Skeletal muscle tissue (tissue), 4 donors: ENCODE results near the gene KCMF1. TPM values are rescaled to one million over a fixed set of nuclear protein-coding genes. Genes with fewer than 3 reads are reported as not detected.

Experiments
- H3K27ac ChIP-seq: one replicate; pipeline ENCODE4 v1.7.0; 2013; ENCODE audit warnings: mild to moderate bottlenecking, low read depth, low read length, inconsistent platforms
- H3K27me3 ChIP-seq, 3 donors: one replicate each; pipeline ENCODE4 v1.7.0; 2013; ENCODE audit warnings: low read length in 3 of 3; ENCODE audit not compliant: control insufficient read depth in 3 of 3, insufficient read depth in 3 of 3
- H3K36me3 ChIP-seq, 3 donors: one replicate each; pipeline ENCODE4 v1.7.0; 2013; ENCODE audit warnings: low read length in 3 of 3; ENCODE audit not compliant: control insufficient read depth in 3 of 3, insufficient read depth in 3 of 3
- H3K4me1 ChIP-seq, 3 donors: one replicate each; pipeline ENCODE4 v1.7.0; 2013; ENCODE audit warnings: low read length in 3 of 3, mild to moderate bottlenecking in 3 of 3; ENCODE audit not compliant: control insufficient read depth in 3 of 3, insufficient read depth in 3 of 3
- H3K4me3 ChIP-seq, 3 donors: one replicate each; pipeline ENCODE4 v1.7.0; 2013; ENCODE audit warnings: low read length in 3 of 3
- H3K9ac ChIP-seq, 3 donors: one replicate each; pipeline ENCODE4 v1.7.0; 2013; ENCODE audit warnings: low read length in 3 of 3, mild to moderate bottlenecking in 3 of 3, moderate library complexity in 2 of 3, low read depth in 1 of 3
- H3K9me3 ChIP-seq, 3 donors: one replicate each; pipeline ENCODE4 v1.7.0; 2013; ENCODE audit warnings: low read length in 3 of 3; ENCODE audit not compliant: control insufficient read depth in 3 of 3
- total RNA-seq: library from RNA; depleted of rRNA; stranded (reverse); fragments of >200 nt; gene quantifications from one replicate; pipeline ENCODE4 v1.2.3, GENCODE V29; 2014
- donor health status: Osteomylitis.

The KCMF1 gene
- total RNA-seq, 1 donor from 2014 or later = 12.5 TPM

GRCh38 chr2:85018049-85018447 is 47.1 kb downstream of the KCMF1 start:
- Histone ChIP-seq H3K4me3 (no peak overlapping the region), H3K9ac (no peak overlapping the region), H3K27me3 (no peaks in the 10 kb centered on the region), H3K36me3 (peaks cover 0 to 2% (median 0%) of the 10 kb centered on the region in 3 donors), H3K27ac (no peak overlapping the region), H3K4me1 (peaks cover 0 to 5% (median 4%) of the 10 kb centered on the region in 3 donors), H3K9me3 (no peaks in the 10 kb centered on the region)

GRCh38 chr2:85019121-85019520 is 48.2 kb downstream of the KCMF1 start:
- peaks cover 0 to 2% (median 0%) of the 10 kb centered on the region in 3 donors for H3K36me3 ChIP-seq
- no peaks in the 10 kb centered on the region for H3K9me3 ChIP-seq
- peaks cover 0 to 5% (median 4%) of the 10 kb centered on the region in 3 donors for H3K4me1 ChIP-seq
- no peak overlapping the region for H3K9ac ChIP-seq
- H3K4me3 ChIP-seq = no peak overlapping the region
- no peak overlapping the region for H3K27ac ChIP-seq
- no peaks in the 10 kb centered on the region for H3K27me3 ChIP-seq

- Histone ChIP-seq H3K27me3 (no peaks in the 10 kb centered on the region), H3K4me3 (no peak overlapping the region)
Observed at GRCh38 chr2:85022232-85022631, 51.3 kb downstream of the KCMF1 start.

GRCh38 chr2:85024372-85025047 is 53.5 kb downstream of the KCMF1 start:
- Histone ChIP-seq H3K36me3 (peaks cover 3 to 11% (median 10%) of the 10 kb centered on the region in 3 donors), H3K9ac (no peak overlapping the region), H3K9me3 (no peaks in the 10 kb centered on the region), H3K27me3 (no peaks in the 10 kb centered on the region), H3K4me1 (no peaks in the 10 kb centered on the region), H3K4me3 (no peak overlapping the region), H3K27ac (no peak overlapping the region)

More at GRCh38 chr2:85022232-85022631, 51.3 kb downstream of the KCMF1 start:
- peaks cover 0 to 2% (median 0%) of the 10 kb centered on the region in 3 donors for H3K36me3 ChIP-seq
- no peaks in the 10 kb centered on the region for H3K4me1 ChIP-seq
- no peak overlapping the region for H3K9ac ChIP-seq
- H3K27ac ChIP-seq = no peak overlapping the region
- H3K9me3 ChIP-seq = no peaks in the 10 kb centered on the region

- no peaks in the 10 kb centered on the region for H3K4me1 ChIP-seq
- no peaks in the 10 kb centered on the region for H3K27me3 ChIP-seq
- H3K9ac ChIP-seq = no peak overlapping the region
- peaks cover 15 to 30% (median 26%) of the 10 kb centered on the region in 3 donors for H3K36me3 ChIP-seq
- no peaks in the 10 kb centered on the region for H3K9me3 ChIP-seq
- H3K27ac ChIP-seq = no peak overlapping the region
- no peak overlapping the region for H3K4me3 ChIP-seq
Observed at GRCh38 chr2:85032621-85033020, 61.7 kb downstream of the KCMF1 start.

- Histone ChIP-seq H3K27ac (no peak overlapping the region), H3K9me3 (no peaks in the 10 kb centered on the region), H3K9ac (no peak overlapping the region), H3K4me3 (no peak overlapping the region), H3K4me1 (no peaks in the 10 kb centered on the region), H3K36me3 (peaks cover 15 to 32% (median 27%) of the 10 kb centered on the region in 3 donors), H3K27me3 (no peaks in the 10 kb centered on the region)
Observed at GRCh38 chr2:85033388-85033787, 62.4 kb downstream of the KCMF1 start.

GRCh38 chr2:85034158-85034557 is 63.2 kb downstream of the KCMF1 start:
- peaks cover 15 to 25% (median 21%) of the 10 kb centered on the region in 3 donors for H3K36me3 ChIP-seq
- H3K27ac ChIP-seq = no peak overlapping the region
- H3K4me1 ChIP-seq = no peaks in the 10 kb centered on the region
- no peak overlapping the region for H3K9ac ChIP-seq
- H3K27me3 ChIP-seq = no peaks in the 10 kb centered on the region
- no peak overlapping the region for H3K4me3 ChIP-seq
- no peaks in the 10 kb centered on the region for H3K9me3 ChIP-seq

- H3K9me3 ChIP-seq = no peaks in the 10 kb centered on the region
- no peak overlapping the region for H3K27ac ChIP-seq
- H3K27me3 ChIP-seq = no peaks in the 10 kb centered on the region
- no peak overlapping the region for H3K4me3 ChIP-seq
- H3K36me3 ChIP-seq = peaks cover 12 to 23% (median 18%) of the 10 kb centered on the region in 3 donors
- H3K9ac ChIP-seq = no peak overlapping the region
- H3K4me1 ChIP-seq = no peaks in the 10 kb centered on the region
Observed at GRCh38 chr2:85037622-85038021, 66.7 kb downstream of the KCMF1 start.

- Histone ChIP-seq H3K27me3 (no peaks in the 10 kb centered on the region), H3K9ac (no peak overlapping the region), H3K4me1 (no peaks in the 10 kb centered on the region), H3K27ac (no peak overlapping the region), H3K36me3 (peaks cover 8 to 31% (median 20%) of the 10 kb centered on the region in 3 donors), H3K4me3 (no peak overlapping the region), H3K9me3 (no peaks in the 10 kb centered on the region)
Observed at GRCh38 chr2:85042330-85042729, 71.4 kb downstream of the KCMF1 start.

GRCh38 chr2:85048534-85048933 is 77.6 kb downstream of the KCMF1 start:
- peaks cover 26 to 44% (median 39%) of the 10 kb centered on the region in 3 donors for H3K36me3 ChIP-seq
- no peaks in the 10 kb centered on the region for H3K27me3 ChIP-seq
- no peaks in the 10 kb centered on the region for H3K4me1 ChIP-seq
- no peaks in the 10 kb centered on the region for H3K9me3 ChIP-seq
- H3K4me3 ChIP-seq = no peak overlapping the region
- no peak overlapping the region for H3K9ac ChIP-seq
- no peak overlapping the region for H3K27ac ChIP-seq
